H1 (cell line): ENCODE results near the gene CTDP1.

Experiments used
- CHD1 ChIP-seq: IDR thresholded peaks from 2 replicates; pipeline ENCODE4 v1.6.1; 2012; ENCODE audit warnings: low read depth, low read length, improper control_type of control experiment
- CTCF ChIP-seq, 3 experiments: IDR thresholded peaks; 1 replicate in 2 of 3; 2 replicates in 1 of 3; pipeline versions ENCODE4 v1.5.1 to v1.6.1; 2011; ENCODE audit warnings: low read length in 3 of 3, mild to moderate bottlenecking in 3 of 3, inconsistent platforms in 2 of 3, low read depth in 1 of 3, moderate library complexity in 1 of 3; ENCODE audit not compliant: insufficient read depth in 1 of 3; ENCODE audit errors: control extremely low read depth in 1 of 3
- POLR2A ChIP-seq, 2 experiments: IDR thresholded peaks; 1 replicate in 1 of 2; 2 replicates in 1 of 2; pipeline ENCODE4 v1.6.1; 2011; ENCODE audit warnings: low read depth in 2 of 2, low read length in 2 of 2, mild to moderate bottlenecking in 2 of 2; ENCODE audit errors: control extremely low read depth in 1 of 2
- RAD21 ChIP-seq, 2 experiments: IDR thresholded peaks in 1 of 2; conservative IDR thresholded peaks in 1 of 2; 2 replicates each; pipeline ENCODE4 v1.6.1; 2011; ENCODE audit warnings: low read depth in 2 of 2, low read length in 2 of 2, improper control_type of control experiment in 1 of 2, inconsistent platforms in 1 of 2, mild to moderate bottlenecking in 1 of 2, moderate library complexity in 1 of 2
- RNF2 ChIP-seq: fragments of 200-900, 300-1000 bp; sonication (generic); IDR thresholded peaks from 2 replicates; pipeline ENCODE4 v1.7.1; 2016; ENCODE audit warnings: borderline replicate concordance, low read depth, mild to moderate bottlenecking, antibody characterized with exemption, low read length; ENCODE audit not compliant: poor library complexity, severe bottlenecking; ENCODE audit errors: missing control alignments
- ZNF274 ChIP-seq: IDR thresholded peaks from 2 replicates; pipeline ENCODE4 v1.7.0; 2012; ENCODE audit warnings: low read length, borderline replicate concordance; ENCODE audit errors: extremely low read depth
- TF ChIP-seq, protein P1 (sequence below): IDR thresholded peaks from 2 replicates; pipeline ENCODE4 v1.6.1; 2012; ENCODE audit warnings: low read length, inconsistent platforms

- TF ChIP-seq ZNF274 (no peak), CTCF (IDR thresholded peaks at IDR 0.05; ENCODE audit: control extremely low read depth in 1 of 3, insufficient read depth in 1 of 3, low read depth in 1 of 3, low read length in 3 of 3) (no peak), RNF2 (no peak), RAD21 (IDR thresholded peaks at IDR 0.05 in 1 of 2, conservative IDR thresholded peaks at IDR 0.05 in 1 of 2; ENCODE audit: low read depth in 2 of 2, low read length in 2 of 2) (no peak), POLR2A (IDR thresholded peaks at IDR 0.05; ENCODE audit: control extremely low read depth in 1 of 2, low read depth in 2 of 2, low read length in 2 of 2) (no peak), CHD1 (no peak)
- TF ChIP-seq, protein P1, sequence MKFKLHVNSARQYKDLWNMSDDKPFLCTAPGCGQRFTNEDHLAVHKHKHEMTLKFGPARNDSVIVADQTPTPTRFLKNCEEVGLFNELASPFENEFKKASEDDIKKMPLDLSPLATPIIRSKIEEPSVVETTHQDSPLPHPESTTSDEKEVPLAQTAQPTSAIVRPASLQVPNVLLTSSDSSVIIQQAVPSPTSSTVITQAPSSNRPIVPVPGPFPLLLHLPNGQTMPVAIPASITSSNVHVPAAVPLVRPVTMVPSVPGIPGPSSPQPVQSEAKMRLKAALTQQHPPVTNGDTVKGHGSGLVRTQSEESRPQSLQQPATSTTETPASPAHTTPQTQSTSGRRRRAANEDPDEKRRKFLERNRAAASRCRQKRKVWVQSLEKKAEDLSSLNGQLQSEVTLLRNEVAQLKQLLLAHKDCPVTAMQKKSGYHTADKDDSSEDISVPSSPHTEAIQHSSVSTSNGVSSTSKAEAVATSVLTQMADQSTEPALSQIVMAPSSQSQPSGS = no peak
Measured at GRCh38 chr18:79760881-79761280, 81.3 kb downstream of the CTDP1 start.
